NCI-H1417 treated with DMSO at 0.1 percent for 48 hours (cell line): ENCODE results near the gene DMXL1.

Experiments used
- DNase-seq: peaks from one replicate; lab custom pipeline; 2025; lab: John Stamatoyannopoulos, UW

Gene DMXL1

DNA sequence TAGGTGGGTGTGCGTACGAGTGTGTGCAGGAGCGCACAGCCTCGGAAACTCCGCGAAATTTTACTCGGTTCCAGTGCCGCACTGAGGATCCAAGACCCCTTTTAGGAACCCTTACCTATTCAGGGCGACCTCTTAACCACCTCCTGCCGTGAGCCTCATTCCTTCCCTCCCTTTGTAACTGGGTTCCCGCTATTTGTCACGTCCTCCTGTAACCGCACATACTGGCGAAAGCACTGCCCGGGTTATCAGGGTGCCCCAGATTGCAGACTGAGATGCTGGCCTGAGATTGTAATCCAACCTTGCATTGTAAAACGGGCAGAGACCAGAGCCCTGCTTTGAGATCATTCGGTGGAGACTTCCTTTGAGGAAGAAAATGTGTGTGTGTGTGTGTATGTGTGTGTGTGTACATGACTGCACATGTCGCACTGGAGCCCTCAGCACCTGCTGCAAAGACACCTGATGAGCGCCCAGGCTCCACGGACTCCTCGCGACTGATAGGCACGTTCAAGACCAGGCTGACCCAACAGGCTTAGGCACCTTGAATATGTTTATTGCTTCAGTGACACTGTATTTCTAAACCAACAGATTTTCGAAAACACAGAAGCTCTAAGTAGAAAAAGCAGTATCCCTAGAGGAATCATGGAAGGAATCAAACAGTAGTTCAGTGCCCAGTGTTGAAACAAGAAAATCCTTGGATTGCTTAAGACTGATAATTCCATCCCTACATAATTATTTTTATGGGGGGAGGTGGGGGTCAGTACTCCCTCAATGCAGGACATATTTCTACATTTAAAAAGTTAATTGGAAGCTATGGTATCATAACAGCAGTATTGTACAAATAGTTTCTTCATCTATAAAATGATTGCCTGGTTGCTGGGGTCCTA is 198.4 kb downstream of the DMXL1 start:
- DNase-seq, result no peak

DNA sequence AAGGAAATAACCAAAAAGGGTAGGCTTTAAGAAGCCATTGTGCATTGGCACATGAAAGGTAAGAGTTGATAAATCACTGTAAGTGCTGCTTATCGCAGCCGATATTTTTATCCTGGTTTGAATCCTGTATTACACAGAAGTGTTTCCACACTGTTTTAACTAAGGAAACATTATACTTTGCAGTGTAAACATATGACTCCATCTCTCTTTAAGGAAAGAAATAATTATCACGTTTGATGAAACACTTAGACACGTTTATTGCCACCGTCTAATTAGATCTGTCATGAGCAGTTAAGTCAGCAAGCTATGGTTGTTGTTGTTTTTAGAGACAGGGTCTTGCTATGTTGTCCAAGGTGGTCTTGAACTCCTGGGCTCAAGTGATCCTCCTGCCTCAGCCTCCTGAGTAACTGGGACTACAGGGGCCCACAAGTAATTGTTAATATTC is 199.3 kb downstream of the DMXL1 start:
- DNase-seq, result no peak

DNA sequence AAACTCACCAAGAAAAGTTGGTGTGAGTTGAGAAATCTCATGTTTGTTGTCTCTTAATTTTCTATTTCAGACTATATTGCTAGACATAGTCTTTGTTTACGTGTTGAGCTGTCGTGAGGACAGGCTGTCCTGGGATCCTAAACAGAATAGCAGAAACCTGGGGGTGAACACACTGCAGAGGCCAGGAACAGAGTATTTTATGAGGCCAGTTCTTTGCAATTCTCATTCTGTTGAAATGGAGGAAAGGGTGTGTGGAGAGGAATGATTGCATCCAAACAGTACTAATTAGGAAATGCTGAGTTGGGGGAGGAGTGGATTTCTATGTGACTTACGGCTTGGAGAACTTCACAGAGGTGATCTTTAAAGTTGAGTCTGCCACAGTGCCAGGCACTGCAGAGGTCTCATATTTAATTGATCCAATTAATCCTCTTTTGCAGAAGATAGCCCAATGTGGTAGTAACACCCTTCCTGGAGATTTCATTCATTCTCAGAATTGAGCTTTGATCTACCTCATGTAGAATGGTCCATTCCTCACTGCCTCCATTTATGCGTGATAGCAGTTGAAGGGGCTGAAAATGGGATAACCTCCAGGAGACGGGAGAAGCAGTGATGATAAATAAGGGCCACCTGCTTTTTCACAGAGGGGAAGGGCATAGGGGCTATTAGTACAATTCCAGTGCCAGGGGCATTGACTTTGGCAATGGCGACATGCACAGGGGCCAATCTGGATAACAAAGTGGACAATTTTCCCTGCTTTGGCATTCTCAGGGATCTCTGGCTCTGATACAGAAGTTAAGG is 200.3 kb downstream of the DMXL1 start:
- no peak for DNase-seq

DNA sequence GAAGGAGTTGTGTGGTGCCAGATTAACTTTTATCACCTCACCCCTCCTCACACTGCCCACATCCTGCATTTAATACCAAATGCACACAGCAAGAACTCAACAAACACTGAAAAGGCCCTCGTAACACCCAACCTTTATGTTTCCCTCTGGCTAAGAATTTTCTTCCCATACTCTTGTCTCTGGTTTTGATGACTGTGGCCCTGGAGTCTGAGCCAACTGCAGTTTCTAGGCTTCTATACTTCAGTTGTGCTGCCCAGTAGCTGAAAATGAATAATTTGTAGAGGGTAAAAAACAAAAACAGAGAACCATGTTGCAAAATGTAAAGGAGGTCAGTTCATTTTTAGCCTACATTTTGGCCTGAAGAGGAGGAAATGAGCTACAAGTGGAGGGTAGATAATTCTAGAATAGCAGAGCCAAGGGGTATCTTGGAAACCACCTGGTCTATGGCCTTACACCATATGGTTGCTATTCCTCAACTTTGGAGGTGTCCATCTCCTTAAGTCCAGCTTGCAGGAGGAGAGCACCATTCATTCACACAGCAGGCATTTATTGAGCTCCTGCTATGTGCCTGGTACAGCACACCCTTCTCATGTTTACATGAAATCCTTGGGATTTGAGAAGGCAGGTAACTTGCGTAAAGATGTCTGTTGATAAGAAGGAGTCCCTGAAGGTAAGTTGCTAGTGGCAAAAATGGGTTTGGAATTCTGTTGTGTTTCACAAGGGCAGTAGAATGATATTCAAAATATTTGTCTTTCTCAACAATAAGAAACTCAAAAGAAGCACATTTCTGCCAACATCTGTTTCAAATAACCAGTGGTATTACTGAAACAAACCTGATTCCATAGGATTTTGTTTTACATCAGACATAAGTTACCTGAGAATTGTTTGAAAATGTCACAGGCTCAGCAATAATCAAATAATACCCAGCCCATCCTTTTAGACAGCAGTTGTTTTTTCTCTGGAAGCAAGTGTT is 201.2 kb downstream of the DMXL1 start:
- DNase-seq, result no peak

DNA sequence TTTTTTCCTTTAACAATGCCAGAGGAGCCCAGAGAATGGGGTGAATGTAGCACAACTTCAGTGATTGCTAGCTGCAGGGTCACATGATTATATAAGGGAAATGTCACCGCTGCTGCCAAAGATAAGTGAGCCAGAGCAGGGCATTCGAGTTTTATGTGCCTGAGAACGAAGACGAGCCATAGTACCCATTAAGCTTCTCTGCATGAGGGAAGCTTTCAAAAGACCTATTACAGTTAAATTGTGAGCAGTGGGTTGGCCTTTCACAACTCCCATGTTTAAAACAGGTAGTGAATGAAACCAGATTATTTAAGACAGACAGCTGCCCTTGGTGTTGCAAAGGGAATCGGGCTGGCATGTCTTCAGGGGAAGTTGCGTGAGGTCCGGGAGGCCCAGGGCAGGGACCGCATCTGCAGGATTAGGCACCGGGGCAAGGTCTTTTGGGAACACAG is 202.5 kb downstream of the DMXL1 start:
- no peak for DNase-seq

DNA sequence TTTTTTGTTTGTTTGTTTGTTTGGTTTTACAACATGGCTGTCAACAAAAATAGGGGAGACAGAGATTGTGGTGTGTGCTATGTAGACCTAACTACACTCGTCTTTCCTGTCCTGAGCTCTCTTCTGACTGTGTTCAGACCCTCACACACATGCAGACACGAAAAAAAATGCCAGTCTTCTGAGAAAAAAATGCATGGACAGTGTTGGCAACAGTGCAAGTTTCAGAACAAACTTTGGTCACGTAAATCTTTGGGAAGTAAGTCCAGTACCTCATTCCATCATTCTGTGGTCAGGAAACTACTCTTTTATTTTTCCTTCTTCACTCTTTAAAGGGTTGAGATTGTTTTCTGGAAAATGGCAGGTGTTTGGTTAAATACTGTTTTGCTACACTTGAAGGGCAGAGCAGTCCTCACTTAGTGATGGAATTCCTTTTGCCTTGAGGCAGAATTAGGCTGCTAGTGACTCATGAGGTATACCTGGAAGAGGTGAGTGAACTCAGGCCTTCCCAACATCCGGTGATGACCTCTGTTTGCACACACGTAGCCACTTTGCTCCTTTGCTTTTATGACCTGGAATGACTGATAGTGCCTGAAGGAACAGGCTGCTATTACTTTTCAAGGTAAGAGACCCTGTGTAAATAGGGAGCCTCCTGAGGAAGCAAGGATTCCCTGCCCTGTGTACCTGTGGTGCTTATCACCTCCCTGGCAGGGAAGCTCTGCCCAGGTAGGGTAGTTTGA is 203.3 kb downstream of the DMXL1 start:
- no peak for DNase-seq

DNA sequence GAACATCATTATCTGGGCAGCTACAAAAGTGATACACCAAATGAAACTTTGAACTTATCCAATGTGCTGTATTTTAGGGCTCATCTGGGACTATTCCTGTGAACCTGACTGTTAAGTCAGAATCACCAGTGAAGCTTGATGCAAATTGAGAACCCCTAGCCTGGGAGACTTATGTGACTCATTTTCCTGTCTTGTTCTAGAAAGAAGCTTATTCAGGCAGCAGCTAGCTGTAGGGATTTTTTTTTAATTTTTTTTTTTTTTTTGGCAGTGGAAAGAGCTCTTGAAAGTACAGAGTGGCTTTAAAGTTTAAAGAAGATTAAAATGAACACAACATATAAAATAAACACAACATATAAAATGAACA is 203.9 kb downstream of the DMXL1 start:
- no peak for DNase-seq

DNA sequence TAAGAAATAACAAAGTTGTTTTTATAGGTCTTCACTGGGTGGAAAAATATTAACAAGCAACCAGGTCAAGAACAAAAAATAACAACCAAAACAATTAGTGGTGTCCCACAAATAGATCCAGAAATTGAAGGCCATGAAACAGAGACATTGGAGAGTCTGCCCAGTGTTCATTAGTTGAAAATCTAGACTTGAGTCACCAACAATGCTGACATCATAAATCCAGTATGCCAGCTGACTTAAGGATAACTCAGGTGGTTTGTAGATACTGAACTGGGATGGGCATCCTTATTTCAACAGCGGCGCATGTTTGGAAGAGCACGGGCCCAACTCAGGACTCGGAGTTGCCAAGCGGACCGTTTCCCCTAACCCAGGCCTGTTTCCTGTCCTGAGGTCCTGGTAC is 204.3 kb downstream of the DMXL1 start:
- DNase-seq, result no peak

DNA sequence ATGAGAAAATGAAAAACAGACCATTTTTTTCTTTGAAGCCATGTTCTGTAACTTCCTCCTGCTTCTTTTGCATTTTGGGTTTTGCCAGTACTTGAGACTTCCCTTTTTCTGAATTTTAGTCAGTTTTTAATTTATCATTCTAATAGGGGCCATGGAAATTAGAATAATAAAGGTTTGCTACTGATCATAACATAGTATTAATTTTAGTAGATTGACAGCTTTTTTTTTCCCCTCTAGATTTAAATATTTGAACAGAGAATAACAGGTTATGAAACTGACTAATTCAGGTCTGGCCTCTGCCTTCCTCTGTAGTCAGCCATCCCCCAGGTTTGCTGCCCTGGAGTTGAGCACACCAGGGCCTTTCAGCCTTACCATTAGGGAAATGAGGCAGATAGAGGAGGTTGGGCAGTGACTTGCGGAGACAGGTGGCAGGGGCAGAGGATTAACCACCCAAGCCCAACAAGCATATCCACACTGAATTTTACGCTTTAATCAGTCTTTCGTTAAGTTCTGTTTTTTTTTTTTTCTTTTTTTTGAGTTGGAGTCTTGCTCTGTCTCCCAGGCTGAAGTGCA is 204.8 kb downstream of the DMXL1 start:
- no peak for DNase-seq

DNA sequence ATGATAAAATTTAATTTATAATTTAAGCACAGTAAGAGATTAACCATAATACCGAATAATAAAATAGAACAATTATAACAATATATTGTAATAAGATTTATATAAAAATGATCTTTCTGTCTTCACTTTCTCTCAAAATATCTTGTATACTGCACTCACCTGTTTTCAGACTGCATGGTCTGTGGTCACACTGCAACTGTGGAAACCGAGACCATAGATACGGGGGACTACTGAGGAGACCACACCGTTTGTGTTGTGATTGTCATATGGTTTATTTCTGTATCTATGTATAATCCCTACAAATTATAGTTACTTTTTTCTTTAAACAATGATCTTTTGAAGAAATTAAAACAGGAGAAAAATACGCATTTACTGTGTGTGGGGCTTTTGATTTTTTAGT is 206.1 kb downstream of the DMXL1 start:
- no peak for DNase-seq

DNA sequence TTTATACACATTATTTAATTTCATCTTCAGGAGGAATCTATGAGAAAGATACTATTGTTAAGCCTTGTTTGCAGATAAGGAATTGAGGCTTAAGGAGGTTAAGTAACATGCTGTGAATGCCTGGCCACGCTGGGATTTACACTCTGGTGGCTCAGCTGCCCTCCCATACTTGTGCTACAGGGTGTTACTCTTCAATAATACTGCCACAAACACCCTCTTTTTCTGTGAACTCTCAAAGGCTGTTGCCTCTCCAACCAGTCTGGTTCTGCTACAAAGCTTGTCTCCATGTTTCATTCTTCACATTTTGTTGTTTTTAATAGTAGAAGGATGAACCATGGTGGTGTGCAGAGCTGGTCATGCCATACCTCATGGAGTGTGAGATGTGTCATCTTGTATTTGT is 208.2 kb downstream of the DMXL1 start:
- no peak for DNase-seq

DNA sequence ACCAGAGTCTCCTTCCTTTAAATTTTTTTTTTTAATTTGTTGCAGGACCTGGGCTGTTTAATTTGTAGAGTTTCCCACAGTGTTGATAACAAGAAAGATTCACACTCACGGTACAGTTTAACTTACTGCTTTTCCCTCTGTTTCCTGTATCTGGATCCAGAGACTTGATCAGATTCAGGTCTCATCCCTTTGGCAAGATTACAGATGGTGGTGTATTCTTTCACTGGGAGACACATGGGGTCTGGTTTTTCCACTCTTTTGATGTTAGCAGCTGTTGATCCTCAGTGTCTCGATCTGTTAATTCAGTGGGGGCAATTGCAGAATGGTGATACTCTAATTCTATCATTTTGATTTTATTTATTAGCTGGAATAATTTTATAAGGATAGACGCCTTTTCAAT is 209.5 kb downstream of the DMXL1 start:
- no peak for DNase-seq

DNA sequence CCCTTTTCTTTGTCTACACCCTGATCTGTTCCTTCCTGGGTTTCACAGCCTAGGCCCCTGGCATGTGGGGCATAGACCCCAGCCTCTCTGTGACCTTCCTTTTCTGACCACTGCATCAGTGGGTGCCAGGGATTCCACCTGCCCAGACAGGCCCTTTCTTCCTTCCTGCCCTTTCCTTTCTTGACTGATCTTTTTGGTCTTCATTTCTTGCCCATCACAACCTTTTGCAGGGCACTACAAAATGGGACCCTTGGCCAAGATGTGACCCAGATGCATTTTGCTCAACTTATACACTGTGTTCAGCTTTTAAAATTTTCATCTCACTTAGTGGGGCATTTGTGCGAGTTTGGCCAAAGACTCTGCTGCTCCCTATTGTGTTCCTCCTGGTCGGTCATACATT is 211.7 kb downstream of the DMXL1 start:
- DNase-seq, result no peak

DNA sequence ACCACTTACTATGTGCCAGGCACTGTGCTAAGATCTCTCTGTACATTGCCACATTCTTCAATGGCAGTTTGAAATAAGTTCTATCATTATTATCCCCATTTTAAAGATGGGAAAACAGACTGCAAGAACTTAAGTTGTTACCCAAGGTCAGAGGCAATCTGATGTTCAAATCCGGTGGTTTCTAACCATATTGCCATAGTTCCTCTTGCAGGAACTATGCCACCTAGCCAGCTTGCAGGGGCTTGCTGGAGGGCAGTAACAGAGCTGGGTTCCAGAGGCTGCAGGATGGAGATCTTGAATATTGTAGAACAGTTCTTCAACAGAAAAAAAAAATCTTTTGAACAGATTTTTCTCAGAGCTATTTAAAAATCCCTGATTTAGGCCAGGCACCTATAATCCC is 213.1 kb downstream of the DMXL1 start:
- DNase-seq, result no peak

DNA sequence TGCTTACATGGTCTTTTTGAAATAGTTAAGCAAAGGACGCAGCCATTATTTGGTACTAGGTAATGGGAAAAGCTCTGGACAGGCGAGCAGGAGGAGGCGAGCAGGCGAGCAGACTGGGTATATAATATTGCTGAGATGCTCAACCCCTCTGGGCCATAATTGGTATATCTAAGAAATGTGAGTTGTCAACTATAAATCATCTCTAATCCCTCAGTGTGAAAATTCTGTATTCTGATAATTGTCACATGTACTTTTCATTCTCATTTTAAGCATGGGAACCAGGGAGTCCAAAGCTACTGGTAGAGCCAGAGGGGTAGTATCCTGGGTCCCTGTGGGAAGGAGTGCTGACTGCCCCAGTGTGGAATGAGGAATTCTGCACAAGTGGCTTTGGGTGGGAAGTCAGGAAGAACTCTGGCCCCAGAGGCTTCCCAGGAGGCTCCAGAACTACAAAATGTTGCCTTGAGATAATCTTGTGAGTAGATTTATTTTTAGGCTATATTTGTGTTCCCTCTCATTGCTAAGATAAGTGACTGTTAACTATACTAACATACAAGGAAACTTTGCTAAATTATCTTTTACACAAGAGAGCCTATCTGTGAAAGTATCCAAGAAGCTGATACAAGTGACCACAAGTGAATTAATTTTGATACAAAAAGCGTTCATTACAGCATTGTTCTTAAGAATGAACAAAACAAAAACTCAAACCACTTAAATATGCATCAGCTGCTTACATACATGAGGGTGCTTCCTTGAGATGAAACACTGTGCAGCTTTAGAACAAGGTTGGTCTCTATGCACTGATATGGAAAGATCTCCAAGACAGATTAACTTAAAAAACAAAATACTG is 214.4 kb downstream of the DMXL1 start:
- DNase-seq, result no peak

DNA sequence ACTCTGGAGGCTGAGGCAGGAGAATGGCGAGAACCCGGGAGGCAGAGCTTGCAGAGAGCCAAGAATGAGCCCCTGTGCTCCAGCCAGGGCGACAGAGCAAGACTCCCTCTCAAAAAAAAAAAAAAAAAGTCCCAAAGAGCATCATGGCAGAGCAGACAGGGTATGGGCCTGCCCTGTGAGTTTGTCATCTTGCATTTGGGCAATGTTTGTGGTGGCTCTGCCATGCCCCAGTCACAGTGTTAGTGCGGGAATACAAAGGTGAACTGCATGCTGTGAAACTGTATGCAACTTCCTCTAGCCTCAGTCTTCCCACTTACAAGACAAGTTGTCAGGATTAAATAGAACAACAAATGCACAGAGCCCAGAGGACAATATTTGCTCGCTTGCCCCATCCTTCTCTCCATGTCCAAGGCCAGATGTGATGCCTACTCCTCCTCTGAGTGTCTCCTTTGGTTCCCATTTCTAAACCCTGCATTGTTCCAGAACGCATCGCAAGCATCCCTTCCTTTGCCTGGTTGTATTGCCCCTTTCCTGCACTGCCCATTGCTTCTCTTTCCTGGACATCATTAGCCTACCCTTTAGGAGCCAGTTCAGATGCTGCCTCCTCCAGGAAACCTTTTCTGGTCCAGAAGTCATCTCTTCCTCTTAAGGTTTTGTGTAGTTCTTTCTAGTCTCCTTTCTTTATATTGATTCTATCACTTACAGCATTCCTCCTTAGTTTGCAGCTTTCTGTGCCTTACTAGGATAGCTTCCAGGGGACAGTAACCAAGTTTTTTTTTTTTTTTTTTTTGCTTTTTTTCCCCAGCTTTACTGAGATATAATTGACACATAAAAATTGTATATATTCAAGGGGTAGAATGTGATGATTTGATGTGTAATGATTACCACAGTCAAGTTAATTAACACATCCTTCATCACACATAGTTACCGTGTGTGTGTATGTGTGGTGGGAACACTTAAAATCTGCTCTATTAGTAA is 215.9 kb downstream of the DMXL1 start:
- no peak for DNase-seq

DNA sequence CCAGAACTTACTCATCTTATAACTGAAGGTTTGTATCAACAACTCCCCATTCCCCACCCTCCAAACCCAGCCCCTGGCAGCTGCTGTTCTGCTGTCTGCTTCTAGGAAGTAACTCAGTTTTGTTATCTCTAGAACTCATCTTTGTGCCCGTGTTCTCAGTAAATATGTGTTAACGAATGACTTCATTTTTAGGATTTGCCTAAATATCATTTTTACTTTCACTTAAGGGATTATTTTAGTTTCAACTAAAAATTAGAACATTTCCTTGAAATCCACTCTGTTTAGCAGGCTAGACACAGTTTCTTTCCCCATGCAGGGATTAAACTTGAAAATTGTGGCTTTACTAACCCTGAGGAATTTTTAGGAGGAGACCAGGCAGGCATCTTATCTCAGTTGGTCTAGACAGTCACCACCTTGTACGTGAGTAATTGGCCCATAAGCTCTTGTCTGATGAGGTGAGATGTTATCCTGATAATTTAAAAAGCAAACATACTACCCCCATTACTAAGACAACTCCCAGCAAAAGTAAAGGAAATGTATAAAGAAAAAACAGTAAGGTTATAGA is 216.7 kb downstream of the DMXL1 start:
- DNase-seq, result no peak

DNA sequence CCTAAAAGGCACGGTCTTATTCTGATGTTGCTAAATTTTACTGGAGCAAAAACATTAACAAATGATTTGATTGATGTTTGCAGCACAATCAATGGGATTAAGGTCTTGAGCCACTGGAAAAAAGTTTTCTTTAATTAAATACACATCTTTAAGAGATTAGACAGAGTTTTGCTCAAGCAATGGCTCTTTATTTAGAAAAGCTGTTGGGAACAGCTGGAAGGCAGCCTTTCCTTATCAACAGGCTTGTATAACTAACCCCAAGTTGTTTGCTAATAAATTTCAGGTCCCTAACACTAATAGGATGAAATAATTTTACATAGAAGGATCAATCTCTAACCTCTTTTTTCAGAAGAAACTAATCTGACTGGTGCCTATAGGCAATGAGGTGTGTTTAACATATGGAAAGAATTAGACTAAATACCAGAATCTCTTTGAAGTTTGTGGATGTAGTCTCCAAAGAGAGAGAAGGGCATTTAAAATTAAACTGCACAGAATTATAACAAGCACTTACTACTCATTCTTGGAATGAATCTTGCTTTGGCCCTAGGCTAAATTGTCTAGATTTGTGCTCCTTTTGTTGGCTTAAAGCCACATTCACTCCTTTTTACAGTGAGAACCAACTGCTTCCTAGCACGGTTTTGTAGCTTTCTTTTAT is 217.6 kb downstream of the DMXL1 start:
- DNase-seq, result no peak
